GM13976 (cell line): Measurements from ENCODE around the gene FCN1.

Experiments used
- DNase-seq: peaks from one replicate; pipeline ENCODE4 v3.0.0; 2012; ENCODE audit warnings: low spot score
- in situ Hi-C: fragments of 300-500 bp; cut with MboI; formaldehyde crosslinking; loops from one replicate; pipeline ENCODE4 v1.12.0; 2022; ENCODE audit warnings: low sequenced_read_pairs, mixed read lengths, inconsistent platforms; ENCODE audit not compliant: unreplicated experiment
- TF ChIP-seq, protein P1 (sequence below): IDR thresholded peaks from 2 replicates; pipeline ENCODE4 v1.5.1; 2012; ENCODE audit warnings: borderline replicate concordance, mild to moderate bottlenecking; ENCODE audit not compliant: insufficient read depth; ENCODE audit errors: extremely low read depth, missing control alignments, control extremely low read depth

The FCN1 gene

GRCh38 chr9:134951461-134951860 lies 33.7 kb upstream of the FCN1 start:
- DNase-seq: no peak
- in situ Hi-C loops: no loop called here
- TF ChIP-seq, protein P1, sequence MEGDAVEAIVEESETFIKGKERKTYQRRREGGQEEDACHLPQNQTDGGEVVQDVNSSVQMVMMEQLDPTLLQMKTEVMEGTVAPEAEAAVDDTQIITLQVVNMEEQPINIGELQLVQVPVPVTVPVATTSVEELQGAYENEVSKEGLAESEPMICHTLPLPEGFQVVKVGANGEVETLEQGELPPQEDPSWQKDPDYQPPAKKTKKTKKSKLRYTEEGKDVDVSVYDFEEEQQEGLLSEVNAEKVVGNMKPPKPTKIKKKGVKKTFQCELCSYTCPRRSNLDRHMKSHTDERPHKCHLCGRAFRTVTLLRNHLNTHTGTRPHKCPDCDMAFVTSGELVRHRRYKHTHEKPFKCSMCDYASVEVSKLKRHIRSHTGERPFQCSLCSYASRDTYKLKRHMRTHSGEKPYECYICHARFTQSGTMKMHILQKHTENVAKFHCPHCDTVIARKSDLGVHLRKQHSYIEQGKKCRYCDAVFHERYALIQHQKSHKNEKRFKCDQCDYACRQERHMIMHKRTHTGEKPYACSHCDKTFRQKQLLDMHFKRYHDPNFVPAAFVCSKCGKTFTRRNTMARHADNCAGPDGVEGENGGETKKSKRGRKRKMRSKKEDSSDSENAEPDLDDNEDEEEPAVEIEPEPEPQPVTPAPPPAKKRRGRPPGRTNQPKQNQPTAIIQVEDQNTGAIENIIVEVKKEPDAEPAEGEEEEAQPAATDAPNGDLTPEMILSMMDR: no peak

DNA sequence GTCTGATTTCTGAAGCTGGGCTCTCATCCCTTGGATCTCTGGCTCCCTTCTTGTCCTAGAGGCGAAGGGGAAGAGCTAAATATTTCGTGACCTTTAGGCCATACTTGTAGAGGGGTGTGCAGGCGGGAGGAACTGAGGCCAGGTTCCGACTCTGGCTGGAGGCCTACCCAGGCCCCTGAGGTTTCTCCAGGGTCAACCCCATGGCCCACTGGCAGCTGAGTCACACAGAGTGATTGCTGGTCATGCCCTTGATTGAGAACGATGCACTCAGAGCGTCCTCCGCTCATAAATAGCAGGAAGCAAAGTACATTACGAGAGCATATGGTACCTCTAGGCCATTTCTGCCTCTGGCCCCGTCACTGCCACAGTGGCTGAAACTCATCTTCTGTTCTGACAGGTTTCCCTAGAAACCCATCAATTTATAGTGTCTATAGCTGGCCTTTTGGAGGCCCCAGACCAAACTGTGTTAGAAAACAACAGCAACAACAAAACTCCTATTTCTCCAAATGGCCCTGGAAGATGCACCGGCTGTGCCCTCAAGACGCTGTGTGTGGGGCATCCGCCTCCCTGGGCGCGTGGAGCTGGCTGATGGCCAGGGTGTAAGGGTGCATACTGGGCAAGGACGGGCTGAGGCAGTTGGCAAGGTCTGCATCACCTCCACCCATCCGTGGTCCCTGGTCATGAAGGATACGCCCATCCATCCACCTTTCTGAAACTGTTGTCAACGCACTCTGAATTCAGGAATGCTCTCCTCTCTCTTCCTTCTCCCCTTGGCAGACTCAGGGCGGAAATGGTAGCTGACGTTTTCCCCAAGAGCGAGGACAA lies 32.9 kb upstream of the FCN1 start:
- TF ChIP-seq, protein P1: no peak
- DNase-seq: no peak
- in situ Hi-C loops: no loop called here

GRCh38 chr9:134949681-134950385 lies 32.1 kb upstream of the FCN1 start:
- TF ChIP-seq, protein P1: no peak
- in situ Hi-C loops: no loop called here
- no peak for DNase-seq

DNA sequence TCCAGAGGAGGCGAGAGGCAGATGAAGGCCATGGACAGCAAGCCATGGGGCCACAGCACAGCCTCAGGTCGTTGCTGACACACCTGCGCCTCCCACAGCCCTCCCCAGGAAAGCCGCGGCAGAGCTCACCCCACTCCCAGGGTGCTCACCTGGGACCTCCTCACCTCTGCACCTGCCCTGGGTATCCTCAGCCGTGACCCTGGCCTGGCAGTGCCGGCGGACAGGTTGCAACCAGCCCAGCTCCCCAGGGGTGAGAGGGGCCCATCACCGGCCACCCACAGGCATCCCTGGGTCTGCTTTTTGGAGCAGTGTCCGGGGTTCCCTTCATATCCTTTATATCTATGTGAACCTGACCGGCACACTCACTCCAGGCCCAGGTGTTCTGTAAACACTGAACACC lies 30.4 kb upstream of the FCN1 start:
- TF ChIP-seq, protein P1: no peak

DNA sequence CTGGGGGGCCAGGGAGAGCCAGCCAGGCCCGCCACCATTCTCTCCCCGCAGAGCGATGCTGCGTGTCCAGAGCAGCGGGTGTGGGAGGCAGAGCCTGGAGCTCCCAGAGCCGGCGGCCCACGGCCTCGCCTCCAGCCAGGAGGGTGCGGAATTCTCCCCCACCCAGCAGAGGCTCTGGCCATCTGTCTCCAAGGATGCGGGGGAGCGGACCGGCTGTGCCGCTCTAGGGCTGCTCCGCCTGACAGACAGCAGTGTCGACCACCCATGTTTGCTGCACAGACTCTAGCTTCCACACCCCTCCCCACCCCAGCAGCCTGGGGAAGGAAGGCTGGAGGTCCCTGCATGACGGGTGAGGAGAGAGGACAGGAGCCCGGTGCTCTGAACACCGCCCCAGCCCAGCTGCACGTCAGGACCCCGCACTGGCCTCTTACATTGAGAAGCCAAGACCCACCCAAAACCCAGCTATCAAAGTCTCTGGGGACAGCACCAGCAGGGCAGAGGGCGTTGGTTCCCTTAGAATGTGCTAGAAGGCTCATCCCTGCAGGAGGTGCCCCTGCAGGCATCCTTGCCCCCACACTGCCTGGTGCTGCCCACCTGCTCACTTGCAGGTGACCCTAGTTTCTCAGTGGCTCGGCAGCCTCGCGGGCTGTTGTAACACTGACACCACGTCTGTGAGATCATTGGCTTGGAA lies 29.7 kb upstream of the FCN1 start:
- in situ Hi-C loops: no loop called here
- TF ChIP-seq, protein P1: no peak
- no peak for DNase-seq

More for the DNA sequence above, 30.4 kb upstream of the FCN1 start:
- DNase-seq: no peak
- in situ Hi-C loops: no loop called here

- TF ChIP-seq, protein P1: no peak
Measured at GRCh38 chr9:134946663-134947062, 29.0 kb upstream of the FCN1 start.

More at GRCh38 chr9:134946663-134947062, 29.0 kb upstream of the FCN1 start:
- in situ Hi-C loops: no loop called here
- DNase-seq: no peak
